CD4-positive, alpha-beta memory T cell (primary cell): ENCODE data around the gene PLCG2. TPM values are rescaled to one million over a fixed set of nuclear protein-coding genes. Genes with fewer than 3 reads are reported as not detected.

ENCODE experiments used
- CTCF ChIA-PET: fragments of 350-600 bp; sonication (Branson Sonifier 250); formaldehyde crosslinking; loops from one replicate; lab custom pipeline; 2021; ENCODE audit warnings: inconsistent platforms; ENCODE audit not compliant: partially characterized antibody; lab: Charles Lee
- POLR2A ChIA-PET: fragments of 350-600 bp; sonication (Branson Sonifier 250); formaldehyde crosslinking; loops from one replicate; lab custom pipeline; 2021; ENCODE audit not compliant: partially characterized antibody; lab: Charles Lee
- DNase-seq, 5 donors: peaks; one replicate each; pipeline versions ENCODE4 v3.0.0 to v3.0.0-alpha.2; 2020 to 2022; ENCODE audit warnings: mixed read lengths in 1 of 5
- H3K27ac ChIP-seq: one replicate; pipeline ENCODE4 v1.7.0; 2013; ENCODE audit warnings: low read depth, low read length
- H3K27me3 ChIP-seq: 2 replicates; pipeline ENCODE4 v1.7.0; 2013; ENCODE audit warnings: mild to moderate bottlenecking, low read length, moderate library complexity; ENCODE audit not compliant: insufficient read depth
- H3K36me3 ChIP-seq: 2 replicates; pipeline ENCODE4 v1.7.0; 2013; ENCODE audit warnings: mild to moderate bottlenecking, low read length, moderate library complexity; ENCODE audit not compliant: insufficient read depth
- H3K4me1 ChIP-seq: 2 replicates; pipeline ENCODE4 v1.7.0; 2013; ENCODE audit warnings: mild to moderate bottlenecking, low read length, moderate library complexity; ENCODE audit not compliant: insufficient read depth
- H3K4me3 ChIP-seq, 2 donors: one replicate each; pipeline ENCODE4 v1.7.0; 2013; ENCODE audit warnings: low read length in 2 of 2, mild to moderate bottlenecking in 1 of 2
- H3K9me3 ChIP-seq, 2 donors: one replicate each; pipeline ENCODE4 v1.7.0; 2013; ENCODE audit warnings: low read length in 2 of 2, control low read depth in 1 of 2; ENCODE audit not compliant: control insufficient read depth in 1 of 2
- H3K27ac Mint-ChIP-seq, 7 donors: one replicate each; pipeline ENCODE4 v1.8.0; 2020 to 2021; ENCODE audit warnings: mixed read lengths in 7 of 7, mild to moderate bottlenecking in 6 of 7, inconsistent platforms in 3 of 7, moderate library complexity in 3 of 7
- H3K27me3 Mint-ChIP-seq, 2 donors: one replicate each; pipeline ENCODE4 v1.8.0; 2020 to 2021; ENCODE audit warnings: mixed read lengths in 2 of 2
- H3K36me3 Mint-ChIP-seq, 2 donors: one replicate each; pipeline ENCODE4 v1.8.0; 2020 to 2021; ENCODE audit warnings: mixed read lengths in 2 of 2, inconsistent platforms in 1 of 2, mild to moderate bottlenecking in 1 of 2
- H3K4me1 Mint-ChIP-seq, 4 donors: one replicate each; pipeline ENCODE4 v1.8.0; 2020 to 2021; ENCODE audit warnings: mixed read lengths in 4 of 4, mild to moderate bottlenecking in 1 of 4
- H3K4me3 Mint-ChIP-seq, 8 donors: one replicate each; pipeline ENCODE4 v1.8.0; 2020 to 2021; ENCODE audit warnings: mixed read lengths in 8 of 8, mild to moderate bottlenecking in 7 of 8, moderate library complexity in 6 of 8, inconsistent platforms in 3 of 8
- H3K9me3 Mint-ChIP-seq, 8 donors: one replicate each; pipeline ENCODE4 v1.8.0; 2020 to 2021; ENCODE audit warnings: mixed read lengths in 8 of 8, mild to moderate bottlenecking in 5 of 8, inconsistent platforms in 3 of 8, moderate library complexity in 1 of 8
- intact Hi-C: fragments of 100-400 bp; cut with micrococcal nuclease; formaldehyde crosslinking; loops from one replicate; pipeline ENCODE4 v1.15.1; 2023
- polyA plus RNA-seq, 2 donors: library from polyadenylated mRNA; unstranded; fragments of 300-500 nt; fragmentation: Illumina TruSeq; gene quantifications; one replicate each; pipeline ENCODE4 v1.2.3, GENCODE V29; 2021
- total RNA-seq, 2 experiments: library from RNA; stranded (reverse); gene quantifications; one replicate each; pipeline ENCODE4 v1.2.3, GENCODE V29; 2021

Gene PLCG2
- total and polyA plus RNA-seq, 4 experiments from 2014 or later: 0.63 to 2.4 (median 2.1) TPM

DNA sequence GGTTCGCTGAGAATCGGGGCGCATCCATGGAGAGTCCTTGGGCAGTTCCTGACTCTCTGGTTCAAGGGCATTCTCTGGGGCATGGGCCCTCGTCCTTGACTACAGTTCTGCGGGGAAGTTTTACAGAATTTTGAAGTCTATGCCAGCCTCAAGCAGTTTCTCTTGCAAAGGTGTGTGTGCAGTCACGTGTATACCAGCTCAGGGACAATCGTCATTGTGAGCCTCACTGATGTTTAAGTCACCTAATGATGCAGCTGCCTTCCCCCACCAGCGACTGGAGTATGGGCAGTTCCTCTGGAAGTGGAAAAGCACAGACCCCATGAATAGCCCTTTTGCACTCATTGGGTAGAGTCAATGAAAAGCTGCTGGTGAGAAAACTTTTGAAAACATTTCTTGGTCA lies 1.3 kb downstream of the PLCG2 start:
- Histone ChIP-seq H3K4me1 (peaks cover 7% of the 10 kb centered on the region), H3K27me3 (peaks cover 5% of the 10 kb centered on the region), H3K4me3 (no peak overlapping the region), H3K27ac (no peak overlapping the region), H3K9me3 (no peaks in the 10 kb centered on the region), H3K36me3 (no peaks in the 10 kb centered on the region)
- Mint-ChIP-seq H3K27ac (no peak overlapping the region), H3K9me3 (peaks cover 0 to 2% (median 0%) of the 10 kb centered on the region in 8 donors), H3K27me3 (peaks cover 29% of the 10 kb centered on the region in 2 donors), H3K4me3 (peak overlapping the region; percentile 77 to 90 (median 84)), H3K36me3 (no peaks in the 10 kb centered on the region), H3K4me1 (peaks cover 7 to 18% (median 12%) of the 10 kb centered on the region in 4 donors)
- ChIA-PET CTCF (no interaction called here), POLR2A (interaction anchor here (1.2 kb wide), 1 partner anchor 17 kb away, joined by 3 read pairs; no protein-coding TSS in a partner anchor)
- intact Hi-C loops: no loop called here
- no peak for DNase-seq

DNA sequence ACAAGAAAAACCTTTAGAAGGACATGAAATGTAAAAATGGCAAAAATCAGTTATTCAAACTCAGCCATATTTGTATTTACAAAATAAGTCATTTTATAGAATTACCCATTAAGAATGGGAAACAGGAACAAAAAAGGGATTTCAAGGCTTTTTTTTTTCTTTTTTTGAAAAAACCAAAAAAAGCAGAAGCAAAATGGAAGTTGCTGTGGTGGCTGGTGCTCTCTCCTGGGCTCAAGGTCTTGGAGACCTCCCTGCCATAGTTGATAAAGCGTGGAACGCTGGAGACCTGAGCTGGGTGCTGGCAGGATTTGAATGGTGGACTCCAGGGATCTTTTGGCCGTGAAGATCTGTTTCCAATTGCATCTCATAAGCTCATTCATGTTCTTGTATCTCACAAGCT lies 3.1 kb downstream of the PLCG2 start:
- no peak overlapping the region for H3K27ac ChIP-seq
- Mint-ChIP-seq H3K36me3 (no peaks in the 10 kb centered on the region), H3K27ac (no peak overlapping the region), H3K4me3 (peak overlapping the region in 1 of 8 donors; percentile 28), H3K27me3 (peaks cover 26 to 27% of the 10 kb centered on the region in 2 donors), H3K9me3 (peaks cover 0 to 2% (median 0%) of the 10 kb centered on the region in 8 donors), H3K4me1 (peaks cover 7 to 18% (median 12%) of the 10 kb centered on the region in 4 donors)
- peaks cover 5% of the 10 kb centered on the region for H3K27me3 ChIP-seq
- H3K4me1 ChIP-seq: peaks cover 7% of the 10 kb centered on the region
- no peaks in the 10 kb centered on the region for H3K9me3 ChIP-seq
- H3K36me3 ChIP-seq: no peaks in the 10 kb centered on the region
- POLR2A ChIA-PET: no interaction called here
- H3K4me3 ChIP-seq: no peak overlapping the region
- no peak for DNase-seq
- CTCF ChIA-PET: no interaction called here
- intact Hi-C loops: no loop called here

DNA sequence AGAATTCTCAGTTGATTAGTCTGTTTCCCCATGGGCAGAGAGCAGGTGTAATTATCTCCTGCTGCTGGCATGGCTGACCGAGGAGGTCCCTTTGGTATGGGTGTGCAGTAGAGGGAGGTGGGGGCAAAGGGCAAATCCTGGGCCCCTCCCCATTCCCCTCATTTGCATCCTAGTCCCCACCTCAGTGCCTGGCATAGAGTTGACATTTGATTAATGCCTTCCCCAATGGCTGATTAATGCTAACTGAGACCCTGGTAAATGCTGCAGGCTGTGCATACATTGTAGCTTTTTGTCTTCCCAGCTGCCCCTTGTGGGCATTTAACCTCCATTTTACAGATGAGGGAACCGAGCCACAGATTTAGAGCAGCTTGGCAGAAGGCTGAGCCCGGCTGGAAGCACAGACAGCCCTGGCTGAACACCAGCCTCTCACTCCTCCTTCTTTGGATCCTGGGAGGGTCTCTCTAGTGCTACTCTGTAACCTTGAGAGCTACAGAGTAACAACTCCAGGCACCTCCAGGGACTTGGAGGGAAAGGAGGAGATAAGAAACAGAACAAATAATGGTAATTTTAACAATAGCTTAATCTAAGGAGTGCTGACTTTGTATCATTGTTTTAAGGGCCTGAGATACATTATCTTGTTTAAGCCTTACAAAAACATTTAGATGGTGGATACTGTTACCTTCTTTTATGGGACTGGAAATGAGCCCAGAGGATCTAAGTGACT lies 5.1 kb downstream of the PLCG2 start:
- intact Hi-C loops: no loop called here
- no peaks in the 10 kb centered on the region for H3K9me3 Mint-ChIP-seq
- peaks cover 5 to 10% (median 7%) of the 10 kb centered on the region in 4 donors for H3K4me1 Mint-ChIP-seq
- no peak for DNase-seq
- no peak overlapping the region for H3K4me3 Mint-ChIP-seq
- H3K4me1 ChIP-seq: peaks cover 7% of the 10 kb centered on the region
- CTCF ChIA-PET: no interaction called here
- H3K27ac Mint-ChIP-seq: no peak overlapping the region
- peaks cover 19% of the 10 kb centered on the region in 2 donors for H3K27me3 Mint-ChIP-seq
- peaks cover 5% of the 10 kb centered on the region for H3K27me3 ChIP-seq
- H3K4me3 ChIP-seq: no peak overlapping the region
- POLR2A ChIA-PET: no interaction called here
- H3K36me3 ChIP-seq: no peaks in the 10 kb centered on the region
- no peak overlapping the region for H3K27ac ChIP-seq
- H3K36me3 Mint-ChIP-seq: no peaks in the 10 kb centered on the region
- H3K9me3 ChIP-seq: no peaks in the 10 kb centered on the region

DNA sequence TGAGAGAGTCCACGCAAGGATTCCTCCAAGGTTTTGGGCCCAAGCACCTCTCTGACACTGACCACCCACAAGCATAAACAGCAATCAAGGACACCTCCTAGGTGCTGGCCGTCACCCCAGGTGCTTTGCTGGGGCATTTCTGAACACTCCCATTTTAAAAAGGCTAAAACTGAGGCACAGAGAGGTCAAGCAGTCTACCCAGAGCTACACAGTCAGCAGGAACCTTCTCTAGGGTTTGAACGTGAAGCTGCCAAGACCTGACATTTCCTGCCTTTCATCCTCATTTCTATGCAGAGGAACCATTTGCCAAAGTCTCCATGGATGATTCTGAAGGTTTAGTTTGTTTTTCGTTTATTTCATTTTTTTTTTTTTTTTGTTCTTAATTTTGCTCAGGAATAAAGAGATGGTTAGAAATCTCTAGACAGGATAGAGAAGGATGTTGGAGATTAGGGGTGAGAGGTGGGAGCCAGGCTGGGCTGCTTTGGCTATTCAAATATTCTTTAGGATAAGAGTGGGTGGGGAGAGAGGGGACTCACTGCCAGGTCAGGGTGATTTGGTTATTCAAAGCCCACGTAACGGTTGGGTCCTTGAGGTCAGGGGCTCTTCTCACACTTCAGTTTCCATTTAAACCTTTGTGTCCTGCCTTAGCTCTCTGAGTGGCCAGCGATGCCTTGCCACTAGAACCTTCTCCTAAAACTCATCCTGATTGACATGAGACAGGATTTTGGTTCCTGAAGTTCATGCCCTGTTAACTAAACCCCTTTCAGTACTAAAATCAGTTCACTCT lies 6.2 kb downstream of the PLCG2 start:
- H3K36me3 ChIP-seq: no peaks in the 10 kb centered on the region
- DNase-seq: no peak
- H3K4me1 ChIP-seq: peaks cover under 1% of the 10 kb centered on the region
- Mint-ChIP-seq H3K9me3 (no peaks in the 10 kb centered on the region), H3K27ac (no peak overlapping the region), H3K4me1 (peaks cover under 1 to 2% (median 1%) of the 10 kb centered on the region in 4 donors), H3K36me3 (no peaks in the 10 kb centered on the region), H3K4me3 (peak overlapping the region in 1 of 8 donors; percentile 32), H3K27me3 (peaks cover 13 to 21% of the 10 kb centered on the region in 2 donors)
- H3K4me3 ChIP-seq: no peak overlapping the region
- intact Hi-C loops: no loop called here
- CTCF ChIA-PET: no interaction called here
- no peak overlapping the region for H3K27ac ChIP-seq
- POLR2A ChIA-PET: no interaction called here
- H3K9me3 ChIP-seq: no peaks in the 10 kb centered on the region
- H3K27me3 ChIP-seq: peaks cover 2% of the 10 kb centered on the region

DNA sequence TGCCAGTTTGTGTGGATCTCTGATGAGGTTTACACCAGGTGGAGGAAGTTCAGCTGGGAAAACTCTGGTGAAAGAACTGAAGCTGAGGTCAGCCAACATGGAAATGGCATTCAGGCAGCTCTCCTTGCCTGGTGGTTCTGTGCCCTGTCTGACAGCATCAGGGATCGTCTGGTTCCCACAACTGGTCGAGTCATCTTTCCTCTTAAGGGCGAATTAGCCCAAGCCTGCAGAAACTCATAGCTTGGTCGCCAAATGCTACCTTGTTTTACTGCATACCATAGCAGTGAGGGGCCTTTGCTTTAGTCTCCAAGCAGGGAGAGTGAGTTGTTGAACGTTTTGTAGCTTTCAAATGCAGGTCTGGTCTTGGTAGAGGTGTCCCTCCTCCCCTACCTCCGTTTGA lies 7.2 kb downstream of the PLCG2 start:
- Histone ChIP-seq H3K4me3 (no peak overlapping the region), H3K4me1 (no peaks in the 10 kb centered on the region), H3K27ac (no peak overlapping the region), H3K36me3 (no peaks in the 10 kb centered on the region), H3K9me3 (no peaks in the 10 kb centered on the region), H3K27me3 (no peaks in the 10 kb centered on the region)
- ChIA-PET POLR2A (no interaction called here), CTCF (no interaction called here)
- H3K4me3 Mint-ChIP-seq: no peak overlapping the region
- H3K36me3 Mint-ChIP-seq: no peaks in the 10 kb centered on the region
- no peaks in the 10 kb centered on the region for H3K9me3 Mint-ChIP-seq
- H3K27ac Mint-ChIP-seq: no peak overlapping the region
- intact Hi-C loops: no loop called here
- DNase-seq: no peak
- H3K27me3 Mint-ChIP-seq: peaks cover 3 to 15% of the 10 kb centered on the region in 2 donors
- H3K4me1 Mint-ChIP-seq: peaks cover 0 to under 1% (median 0%) of the 10 kb centered on the region in 4 donors

DNA sequence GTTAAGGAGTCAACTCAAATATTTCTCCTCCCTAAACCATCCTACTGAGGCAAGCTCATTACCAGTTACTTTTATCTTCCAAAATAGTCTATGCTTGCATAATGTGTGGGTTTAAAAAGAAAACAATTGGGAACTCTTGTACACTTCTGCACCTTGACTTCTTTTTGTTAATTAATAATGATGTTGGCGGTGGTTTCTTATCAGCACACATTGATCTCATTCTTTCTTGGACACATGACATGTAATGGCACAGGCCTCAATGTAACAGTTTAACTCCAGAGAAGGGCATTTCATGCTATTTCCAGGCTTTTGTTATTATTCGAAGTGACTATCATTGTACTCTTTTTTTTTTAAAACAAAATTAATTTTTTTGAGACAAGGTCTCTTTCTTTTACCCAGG lies 7.8 kb downstream of the PLCG2 start:
- Histone ChIP-seq H3K9me3 (no peaks in the 10 kb centered on the region), H3K4me3 (no peak overlapping the region), H3K36me3 (no peaks in the 10 kb centered on the region), H3K4me1 (no peaks in the 10 kb centered on the region), H3K27ac (no peak overlapping the region), H3K27me3 (no peaks in the 10 kb centered on the region)
- H3K27ac Mint-ChIP-seq: no peak overlapping the region
- peaks cover 2 to 14% of the 10 kb centered on the region in 2 donors for H3K27me3 Mint-ChIP-seq
- CTCF ChIA-PET: no interaction called here
- no peaks in the 10 kb centered on the region for H3K9me3 Mint-ChIP-seq
- DNase-seq: no peak
- no peaks in the 10 kb centered on the region for H3K36me3 Mint-ChIP-seq
- intact Hi-C loops: no loop called here
- no peak overlapping the region for H3K4me3 Mint-ChIP-seq
- POLR2A ChIA-PET: no interaction called here
- no peaks in the 10 kb centered on the region for H3K4me1 Mint-ChIP-seq

DNA sequence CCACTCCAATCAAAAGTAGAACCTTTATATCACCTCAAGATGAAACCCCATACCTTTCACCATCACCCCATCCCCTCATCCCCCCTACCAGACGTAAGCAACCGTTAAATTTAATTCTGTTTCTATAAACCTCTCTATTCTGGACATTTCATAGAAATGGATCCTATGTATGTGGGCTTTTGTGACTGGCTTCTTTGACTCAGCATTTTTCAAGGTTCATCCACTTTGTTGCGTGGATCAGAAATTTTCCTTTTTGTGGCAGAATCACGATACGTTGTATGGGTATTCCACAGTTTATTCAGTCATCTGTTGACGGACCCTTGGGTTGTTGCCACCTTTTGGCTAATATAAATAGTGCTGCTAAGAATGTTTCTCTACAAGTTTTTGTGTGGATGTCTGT lies 8.6 kb downstream of the PLCG2 start:
- no peaks in the 10 kb centered on the region for H3K27me3 ChIP-seq
- Mint-ChIP-seq H3K36me3 (no peaks in the 10 kb centered on the region), H3K4me1 (no peaks in the 10 kb centered on the region), H3K9me3 (no peaks in the 10 kb centered on the region), H3K27me3 (peaks cover 0 to 14% of the 10 kb centered on the region in 2 donors), H3K27ac (no peak overlapping the region), H3K4me3 (no peak overlapping the region)
- intact Hi-C loops: no loop called here
- no peaks in the 10 kb centered on the region for H3K4me1 ChIP-seq
- no peak for DNase-seq
- ChIA-PET CTCF (no interaction called here), POLR2A (no interaction called here)
- H3K9me3 ChIP-seq: no peaks in the 10 kb centered on the region
- no peaks in the 10 kb centered on the region for H3K36me3 ChIP-seq
- no peak overlapping the region for H3K27ac ChIP-seq
- no peak overlapping the region for H3K4me3 ChIP-seq
